HEK293 (cell line): ENCODE results near the gene AAK1.

ENCODE experiments used
- HIC1 ChIP-seq: fragments of 450-650 bp; formaldehyde crosslinking; IDR thresholded peaks from 2 replicates; pipeline ENCODE4 v1.5.1; 2016; ENCODE audit warnings: missing biosample characterization, missing genetic modification characterization
- YY1 ChIP-seq: fragments of 450-650 bp; formaldehyde crosslinking; IDR thresholded peaks from 2 replicates; pipeline ENCODE4 v1.5.1; 2018; ENCODE audit warnings: missing biosample characterization, missing genetic modification characterization
- YY2 ChIP-seq: fragments of 450-650 bp; formaldehyde crosslinking; IDR thresholded peaks from 2 replicates; pipeline ENCODE4 v1.5.1; 2016; ENCODE audit warnings: missing biosample characterization, missing genetic modification characterization
- ZNF133 ChIP-seq: fragments of 450-650 bp; formaldehyde crosslinking; IDR thresholded peaks from 2 replicates; pipeline ENCODE4 v1.5.1; 2016; ENCODE audit warnings: missing biosample characterization, missing genetic modification characterization
- ZNF18 ChIP-seq: fragments of 450-650 bp; formaldehyde crosslinking; IDR thresholded peaks from 2 replicates; pipeline ENCODE4 v1.5.1; 2016; ENCODE audit warnings: missing biosample characterization, missing genetic modification characterization
- ZNF202 ChIP-seq: fragments of 450-650 bp; formaldehyde crosslinking; IDR thresholded peaks from 2 replicates; pipeline ENCODE4 v1.5.1; 2016; ENCODE audit warnings: missing biosample characterization, missing genetic modification characterization, borderline replicate concordance
- ZNF423 ChIP-seq: fragments of 450-650 bp; formaldehyde crosslinking; IDR thresholded peaks from 2 replicates; pipeline ENCODE4 v1.5.1; 2016; ENCODE audit warnings: missing biosample characterization, missing genetic modification characterization
- ZNF629 ChIP-seq: fragments of 450-650 bp; formaldehyde crosslinking; IDR thresholded peaks from 2 replicates; pipeline ENCODE4 v1.5.1; 2017; ENCODE audit warnings: missing biosample characterization, missing genetic modification characterization
- ZNF654 ChIP-seq: fragments of 450-650 bp; formaldehyde crosslinking; IDR thresholded peaks from 2 replicates; pipeline ENCODE4 v1.5.1; 2016; ENCODE audit warnings: low read depth, missing biosample characterization, missing genetic modification characterization
- ZNF677 ChIP-seq: fragments of 450-650 bp; IDR thresholded peaks from 2 replicates; pipeline ENCODE4 v1.5.0; 2018; ENCODE audit warnings: missing biosample characterization, mild to moderate bottlenecking, missing genetic modification characterization, moderate library complexity
- ZNF707 ChIP-seq: fragments of 450-650 bp; formaldehyde crosslinking; IDR thresholded peaks from 2 replicates; pipeline ENCODE4 v1.5.1; 2016; ENCODE audit warnings: missing biosample characterization, missing genetic modification characterization
- ZSCAN23 ChIP-seq: fragments of 450-650 bp; formaldehyde crosslinking; IDR thresholded peaks from 2 replicates; pipeline ENCODE4 v1.5.1; 2016; ENCODE audit warnings: missing biosample characterization, missing genetic modification characterization
- TF ChIP-seq, protein P1 (sequence below): fragments of 450-650 bp; formaldehyde crosslinking; IDR thresholded peaks from 2 replicates; pipeline ENCODE4 v1.5.1; 2016; ENCODE audit warnings: missing biosample characterization, missing genetic modification characterization

DNA sequence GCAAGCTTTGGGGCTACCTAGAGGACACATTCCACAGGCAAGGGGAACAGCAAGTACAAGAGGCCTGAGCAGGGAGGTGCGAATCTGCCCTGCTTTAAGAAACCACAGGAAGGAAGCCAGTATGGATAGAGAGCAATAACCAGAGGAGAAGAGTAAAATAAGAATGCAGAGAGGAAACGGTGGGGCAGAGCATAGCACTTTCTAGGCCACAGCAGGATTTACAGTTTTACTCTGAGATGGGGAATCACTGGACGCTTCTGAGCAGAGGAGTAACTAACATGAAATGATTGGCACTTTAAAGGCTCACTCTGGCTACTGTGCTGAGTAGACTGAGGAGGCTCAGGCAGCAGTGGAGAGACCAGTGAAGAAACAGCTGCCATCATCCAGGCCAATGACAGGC, 23.8 kb downstream of the AAK1 start:
- TF ChIP-seq ZNF202 (no peak), ZNF629 (tag by site-specific recombination) (no peak), ZNF677 (tag by site-specific recombination) (no peak), ZNF18 (tag by site-specific recombination) (no peak), YY2 (tag by site-specific recombination) (no peak), ZNF423 (tag by site-specific recombination) (no peak), HIC1 (no peak), ZNF654 (tag by site-specific recombination) (no peak), ZNF707 (no peak), YY1 (no peak), ZSCAN23 (tag by site-specific recombination) (no peak), ZNF133 (tag by site-specific recombination) (no peak)
- TF ChIP-seq, protein P1, sequence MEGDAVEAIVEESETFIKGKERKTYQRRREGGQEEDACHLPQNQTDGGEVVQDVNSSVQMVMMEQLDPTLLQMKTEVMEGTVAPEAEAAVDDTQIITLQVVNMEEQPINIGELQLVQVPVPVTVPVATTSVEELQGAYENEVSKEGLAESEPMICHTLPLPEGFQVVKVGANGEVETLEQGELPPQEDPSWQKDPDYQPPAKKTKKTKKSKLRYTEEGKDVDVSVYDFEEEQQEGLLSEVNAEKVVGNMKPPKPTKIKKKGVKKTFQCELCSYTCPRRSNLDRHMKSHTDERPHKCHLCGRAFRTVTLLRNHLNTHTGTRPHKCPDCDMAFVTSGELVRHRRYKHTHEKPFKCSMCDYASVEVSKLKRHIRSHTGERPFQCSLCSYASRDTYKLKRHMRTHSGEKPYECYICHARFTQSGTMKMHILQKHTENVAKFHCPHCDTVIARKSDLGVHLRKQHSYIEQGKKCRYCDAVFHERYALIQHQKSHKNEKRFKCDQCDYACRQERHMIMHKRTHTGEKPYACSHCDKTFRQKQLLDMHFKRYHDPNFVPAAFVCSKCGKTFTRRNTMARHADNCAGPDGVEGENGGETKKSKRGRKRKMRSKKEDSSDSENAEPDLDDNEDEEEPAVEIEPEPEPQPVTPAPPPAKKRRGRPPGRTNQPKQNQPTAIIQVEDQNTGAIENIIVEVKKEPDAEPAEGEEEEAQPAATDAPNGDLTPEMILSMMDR (tag by site-specific recombination), result no peak
